Measurements from ENCODE around the gene HSF4.

HSF4 gene

DNA sequence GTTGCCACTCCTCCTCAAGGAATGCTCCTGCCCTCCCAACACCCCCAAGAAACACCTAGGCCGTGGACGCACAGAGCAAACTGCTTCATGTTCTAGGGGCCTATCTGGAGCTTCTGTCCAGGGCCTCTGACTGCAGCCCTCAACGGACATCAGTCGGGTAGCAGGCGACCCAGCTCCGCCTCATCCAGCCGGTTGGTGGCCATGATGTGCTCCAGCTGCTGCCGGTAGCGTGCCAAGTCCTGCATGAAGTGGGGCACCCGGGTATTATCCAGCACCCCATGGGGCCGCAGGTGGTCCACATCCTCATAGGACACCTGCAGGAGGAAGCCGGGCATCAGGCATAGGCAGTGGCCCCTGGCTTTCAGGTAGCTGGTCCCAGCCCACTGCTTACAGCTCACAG is 12.1 kb downstream of the HSF4 start:
- no CpG with 5 or more reads among the region's 12 CpGs for WGBS (ENCODE audit: insufficient coverage, insufficient read length)
- Histone ChIP-seq H3K27ac (ENCODE audit: low read length) (no peak overlapping the region), H3K27me3 (ENCODE audit: control insufficient read depth, insufficient read depth, low read length) (peaks cover 43% of the 10 kb centered on the region), H3K36me3 (ENCODE audit: control insufficient read depth, insufficient read depth, low read length) (no peaks in the 10 kb centered on the region), H3K4me3 (ENCODE audit: low read length) (no peak overlapping the region), H3K4me1 (ENCODE audit: control insufficient read depth, insufficient read depth, low read length) (no peaks in the 10 kb centered on the region; the same call in 1 of the 2 replicates), H3K9me3 (ENCODE audit: control insufficient read depth, insufficient read depth, low read length) (no peaks in the 10 kb centered on the region)
- no peak for DNase-seq (ENCODE audit: low read depth, low spot score)

DNA sequence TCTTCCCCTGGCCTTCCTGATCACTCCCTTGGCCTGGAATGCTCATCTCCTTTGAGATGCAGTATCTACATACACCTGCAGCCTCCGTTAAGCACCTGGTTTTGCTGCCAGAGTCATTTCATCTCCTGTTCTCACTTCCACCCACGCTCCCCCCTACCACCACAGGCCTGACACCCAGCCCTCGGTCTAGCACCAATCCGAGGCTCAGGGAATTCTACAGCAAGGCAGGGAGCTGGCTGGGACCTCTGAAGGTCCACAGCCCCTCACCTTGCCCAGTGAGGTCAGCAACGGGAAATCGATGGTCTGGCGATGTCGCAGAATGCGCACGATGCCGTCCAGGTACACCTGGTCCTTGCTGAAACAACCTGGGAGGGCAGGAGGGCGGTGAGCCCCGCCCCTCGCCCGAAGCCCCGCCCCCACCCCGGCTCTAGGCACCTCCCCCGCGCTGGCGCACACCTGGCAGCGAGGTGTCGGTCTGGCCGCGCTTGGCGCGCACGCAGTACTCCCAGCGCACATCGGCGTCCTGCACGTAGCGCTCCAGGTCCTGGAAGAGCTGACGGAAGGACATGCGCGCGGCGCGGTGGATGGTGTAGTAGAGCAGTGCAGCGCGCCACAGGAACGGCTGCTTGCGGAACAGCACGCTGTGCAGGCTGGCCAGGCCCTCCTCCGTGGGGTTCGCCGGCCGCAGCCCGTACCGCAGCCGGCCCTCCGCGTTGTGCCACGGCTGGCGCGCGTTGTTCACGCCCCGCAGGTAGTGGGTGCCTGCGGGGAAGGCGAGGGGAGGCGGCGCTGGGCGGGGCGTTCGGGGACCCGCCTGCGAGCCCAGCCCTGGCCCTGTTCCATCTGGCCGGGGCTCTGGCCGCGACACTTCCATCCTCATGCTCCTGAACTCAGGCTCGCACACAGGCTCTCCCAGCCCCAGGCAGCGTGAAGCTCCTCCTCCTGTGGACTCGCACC is 13.5 kb downstream of the HSF4 start:
- peak overlapping the region; percentile 41; the same call in 1 of the 2 replicates for H3K4me3 ChIP-seq (ENCODE audit: low read length)
- no peaks in the 10 kb centered on the region for H3K36me3 ChIP-seq (ENCODE audit: control insufficient read depth, insufficient read depth, low read length)
- H3K27ac ChIP-seq (ENCODE audit: low read length): no peak overlapping the region
- H3K9me3 ChIP-seq (ENCODE audit: control insufficient read depth, insufficient read depth, low read length): no peaks in the 10 kb centered on the region
- no peak for DNase-seq (ENCODE audit: low read depth, low spot score)
- H3K4me1 ChIP-seq (ENCODE audit: control insufficient read depth, insufficient read depth, low read length): no peaks in the 10 kb centered on the region; the same call in 1 of the 2 replicates
- H3K27me3 ChIP-seq (ENCODE audit: control insufficient read depth, insufficient read depth, low read length): peaks cover 34% of the 10 kb centered on the region
- WGBS (ENCODE audit: insufficient coverage, insufficient read length): no CpG with 5 or more reads among the region's 73 CpGs

GRCh38 chr16:67179421-67180080 is 15.0 kb downstream of the HSF4 start:
- no peak for DNase-seq (ENCODE audit: low read depth, low spot score)
- no peak overlapping the region for H3K27ac ChIP-seq (ENCODE audit: low read length)

GRCh38 chr16:67180166-67180565 is 15.6 kb downstream of the HSF4 start:
- Histone ChIP-seq H3K4me1 (ENCODE audit: control insufficient read depth, insufficient read depth, low read length) (peaks cover 10% of the 10 kb centered on the region; the same call in 1 of the 2 replicates), H3K27me3 (ENCODE audit: control insufficient read depth, insufficient read depth, low read length) (peaks cover 24% of the 10 kb centered on the region), H3K9me3 (ENCODE audit: control insufficient read depth, insufficient read depth, low read length) (no peaks in the 10 kb centered on the region), H3K27ac (ENCODE audit: low read length) (no peak overlapping the region), H3K36me3 (ENCODE audit: control insufficient read depth, insufficient read depth, low read length) (peaks cover 5% of the 10 kb centered on the region; the same call in 1 of the 2 replicates), H3K4me3 (ENCODE audit: low read length) (no peak overlapping the region)
- WGBS (ENCODE audit: insufficient coverage, insufficient read length): no CpG with 5 or more reads among the region's 16 CpGs
- no peak for DNase-seq (ENCODE audit: low read depth, low spot score)

More at GRCh38 chr16:67179421-67180080, 15.0 kb downstream of the HSF4 start:
- WGBS (ENCODE audit: insufficient coverage, insufficient read length): no CpG with 5 or more reads among the region's 13 CpGs
- H3K9me3 ChIP-seq (ENCODE audit: control insufficient read depth, insufficient read depth, low read length): no peaks in the 10 kb centered on the region
- H3K4me3 ChIP-seq (ENCODE audit: low read length): no peak overlapping the region
- H3K27me3 ChIP-seq (ENCODE audit: control insufficient read depth, insufficient read depth, low read length): peaks cover 24% of the 10 kb centered on the region
- H3K4me1 ChIP-seq (ENCODE audit: control insufficient read depth, insufficient read depth, low read length): peaks cover 4% of the 10 kb centered on the region; the same call in 1 of the 2 replicates
- H3K36me3 ChIP-seq (ENCODE audit: control insufficient read depth, insufficient read depth, low read length): peaks cover 3% of the 10 kb centered on the region; the same call in 1 of the 2 replicates

DNA sequence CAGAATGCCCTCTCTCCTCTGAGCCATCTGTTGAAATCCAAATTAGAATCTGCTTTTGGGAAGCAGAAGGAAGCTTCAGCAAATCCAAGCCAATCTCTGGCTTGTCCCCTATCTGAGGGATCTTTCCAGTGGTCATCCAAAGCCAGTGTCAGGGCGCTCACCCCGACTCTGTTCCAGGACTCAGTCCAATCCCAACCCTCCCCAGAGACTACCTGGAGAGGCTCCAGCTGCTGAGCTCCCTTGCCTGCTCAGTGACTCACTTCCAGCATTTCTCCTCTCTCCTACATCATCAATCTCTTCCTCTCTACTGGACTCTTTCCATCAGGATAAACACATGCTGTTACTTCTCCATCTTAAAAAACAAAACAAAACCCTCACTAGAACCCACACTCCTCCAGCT is 16.8 kb downstream of the HSF4 start:
- no peak for DNase-seq (ENCODE audit: low read depth, low spot score)
- peaks cover 17% of the 10 kb centered on the region; the same call in 1 of the 2 replicates for H3K27me3 ChIP-seq (ENCODE audit: control insufficient read depth, insufficient read depth, low read length)
- peaks cover 5% of the 10 kb centered on the region; the same call in 1 of the 2 replicates for H3K36me3 ChIP-seq (ENCODE audit: control insufficient read depth, insufficient read depth, low read length)
- peaks cover 11% of the 10 kb centered on the region; the same call in 1 of the 2 replicates for H3K4me1 ChIP-seq (ENCODE audit: control insufficient read depth, insufficient read depth, low read length)
- no peak overlapping the region for H3K4me3 ChIP-seq (ENCODE audit: low read length)
- H3K9me3 ChIP-seq (ENCODE audit: control insufficient read depth, insufficient read depth, low read length): no peaks in the 10 kb centered on the region
- no CpG with 5 or more reads among the region's 2 CpGs for WGBS (ENCODE audit: insufficient coverage, insufficient read length)
- no peak overlapping the region for H3K27ac ChIP-seq (ENCODE audit: low read length)

GRCh38 chr16:67182288-67182687 is 17.7 kb downstream of the HSF4 start:
- peaks cover 12% of the 10 kb centered on the region for H3K4me1 ChIP-seq (ENCODE audit: control insufficient read depth, insufficient read depth, low read length)
- peaks cover 5% of the 10 kb centered on the region; the same call in 1 of the 2 replicates for H3K36me3 ChIP-seq (ENCODE audit: control insufficient read depth, insufficient read depth, low read length)
- no peak overlapping the region for H3K27ac ChIP-seq (ENCODE audit: low read length)
- DNase-seq (ENCODE audit: low read depth, low spot score): no peak
- H3K9me3 ChIP-seq (ENCODE audit: control insufficient read depth, insufficient read depth, low read length): no peaks in the 10 kb centered on the region
- WGBS (ENCODE audit: insufficient coverage, insufficient read length): no CpG with 5 or more reads among the region's 2 CpGs
- H3K27me3 ChIP-seq (ENCODE audit: control insufficient read depth, insufficient read depth, low read length): peaks cover 11% of the 10 kb centered on the region; the same call in 1 of the 2 replicates
- no peak overlapping the region for H3K4me3 ChIP-seq (ENCODE audit: low read length)

DNA sequence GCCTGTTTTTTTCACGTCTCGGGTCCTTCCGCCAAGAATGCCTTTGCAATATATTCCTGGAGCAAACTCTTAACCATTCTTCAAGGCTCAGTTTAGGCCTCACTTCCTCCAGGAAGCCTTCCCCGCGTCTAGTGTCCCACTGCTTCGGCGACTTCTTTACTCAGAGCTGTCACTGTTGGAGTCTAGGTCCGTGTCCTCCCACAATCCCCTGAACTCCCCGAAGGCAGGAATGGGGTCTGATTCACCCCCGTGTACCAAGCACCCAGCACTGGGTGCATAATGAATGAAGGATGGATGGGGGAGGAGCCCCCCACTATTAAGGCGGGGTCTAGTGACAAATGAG is 18.7 kb downstream of the HSF4 start:
- Histone ChIP-seq H3K9me3 (ENCODE audit: control insufficient read depth, insufficient read depth, low read length) (no peaks in the 10 kb centered on the region), H3K27ac (ENCODE audit: low read length) (no peak overlapping the region), H3K4me3 (ENCODE audit: low read length) (peak overlapping the region; percentile 96; the same call in 1 of the 2 replicates), H3K4me1 (ENCODE audit: control insufficient read depth, insufficient read depth, low read length) (peaks cover 12% of the 10 kb centered on the region), H3K36me3 (ENCODE audit: control insufficient read depth, insufficient read depth, low read length) (peaks cover 5% of the 10 kb centered on the region; the same call in 1 of the 2 replicates), H3K27me3 (ENCODE audit: control insufficient read depth, insufficient read depth, low read length) (peaks cover 9% of the 10 kb centered on the region; the same call in 1 of the 2 replicates)
- DNase-seq (ENCODE audit: low read depth, low spot score): no peak
- WGBS (ENCODE audit: insufficient coverage, insufficient read length): no CpG with 5 or more reads among the region's 11 CpGs

- peak within 1 kb of the TSS; percentile 96; the same call in 1 of the 2 replicates for H3K4me3 ChIP-seq (ENCODE audit: low read length)
- WGBS (ENCODE audit: insufficient coverage, insufficient read length): no CpG with 5 or more reads among the region's 77 CpGs
- no peak for DNase-seq (ENCODE audit: low read depth, low spot score)
- no peak within 1 kb of the TSS for H3K27ac ChIP-seq (ENCODE audit: low read length)
- no peaks in the 10 kb centered on the region for H3K9me3 ChIP-seq (ENCODE audit: control insufficient read depth, insufficient read depth, low read length)
- H3K4me1 ChIP-seq (ENCODE audit: control insufficient read depth, insufficient read depth, low read length): peaks cover 12% of the 10 kb centered on the region
- peaks cover 9% of the 10 kb centered on the region; the same call in 1 of the 2 replicates for H3K27me3 ChIP-seq (ENCODE audit: control insufficient read depth, insufficient read depth, low read length)
- peaks cover 5% of the 10 kb centered on the region; the same call in 1 of the 2 replicates for H3K36me3 ChIP-seq (ENCODE audit: control insufficient read depth, insufficient read depth, low read length)
These were observed 19.3 kb downstream of the HSF4 start, which contains the start of gene MATCAP1 for GRCh38 chr16:67183627-67184452. Gene MATCAP1, minus strand, starts transcription at chr16:67183963. Its CDS starts 3,353 bp downstream, at chr16:67180610.

- Histone ChIP-seq H3K4me3 (ENCODE audit: low read length) (peak overlapping the region; percentile 96; the same call in 1 of the 2 replicates), H3K27ac (ENCODE audit: low read length) (no peak overlapping the region), H3K36me3 (ENCODE audit: control insufficient read depth, insufficient read depth, low read length) (peaks cover 5% of the 10 kb centered on the region; the same call in 1 of the 2 replicates), H3K27me3 (ENCODE audit: control insufficient read depth, insufficient read depth, low read length) (peaks cover 9% of the 10 kb centered on the region; the same call in 1 of the 2 replicates), H3K4me1 (ENCODE audit: control insufficient read depth, insufficient read depth, low read length) (peaks cover 12% of the 10 kb centered on the region), H3K9me3 (ENCODE audit: control insufficient read depth, insufficient read depth, low read length) (no peaks in the 10 kb centered on the region)
- no peak for DNase-seq (ENCODE audit: low read depth, low spot score)
- WGBS (ENCODE audit: insufficient coverage, insufficient read length): no CpG with 5 or more reads among the region's 59 CpGs
These were observed 20.0 kb downstream of the HSF4 start for GRCh38 chr16:67184453-67184994.
